Measurements from ENCODE around the gene PANK4. TPM values are rescaled to one million over a fixed set of nuclear protein-coding genes. Genes with fewer than 3 reads are reported as not detected.

PANK4 gene
- total RNA-seq, 1 experiment from 2014 or later: 32.2 TPM

GRCh38 chr1:2555634-2556276 is 29.4 kb upstream of the PANK4 start:
- Histone ChIP-seq H3K18ac (ENCODE audit: insufficient read length, low read depth, low read length) (no peak overlapping the region), H3K23me2 (ENCODE audit: insufficient read length, low read depth, low read length, poor library complexity, severe bottlenecking) (no peaks in the 10 kb centered on the region), H2AFZ (ENCODE audit: low read length) (no peak overlapping the region), H4K8ac (replicated peaks; ENCODE audit: insufficient read length, low read depth, low read length) (no peak overlapping the region), H3K27me3 (ENCODE audit: insufficient read depth, low read length) (no peaks in the 10 kb centered on the region), H3K56ac (ENCODE audit: insufficient read length, low read depth, low read length) (no peak overlapping the region), H3T11ph (ENCODE audit: low read length) (no peak overlapping the region), H3K27ac (ENCODE audit: insufficient read length, low read depth, low read length) (no peak overlapping the region), H3K4me1 (ENCODE audit: insufficient read depth, low read length) (no peaks in the 10 kb centered on the region), H2BK20ac (ENCODE audit: low read depth, low read length, poor library complexity, severe bottlenecking) (no peak overlapping the region), H4K91ac (ENCODE audit: insufficient read length, low read depth, low read length) (no peak overlapping the region), H4K5ac (ENCODE audit: insufficient read length, low read depth, low read length) (no peak overlapping the region), H4K20me1 (ENCODE audit: control insufficient read depth, insufficient read depth, insufficient read length) (no peaks in the 10 kb centered on the region), H3K9ac (ENCODE audit: extremely low read depth, insufficient read length, low read length) (no peak overlapping the region), H2BK12ac (ENCODE audit: insufficient read length, low read depth, low read length) (no peak overlapping the region), H2BK15ac (ENCODE audit: low read depth, low read length) (no peak overlapping the region), H2BK5ac (ENCODE audit: insufficient read length, low read length) (no peak overlapping the region), H3K4ac (ENCODE audit: low read depth, low read length) (no peak overlapping the region), H3K23ac (ENCODE audit: insufficient read length, low read depth, low read length) (no peak overlapping the region), H3K79me1 (ENCODE audit: insufficient read depth, low read depth, low read length, poor library complexity, severe bottlenecking) (no peaks in the 10 kb centered on the region), H3K79me2 (ENCODE audit: insufficient read depth, low read length) (no peaks in the 10 kb centered on the region), H3K14ac (ENCODE audit: insufficient read depth, low read length) (0 out of 2 replicates have a peak overlapping the region, but pooled peaks have one; percentile 9), H3K4me2 (ENCODE audit: insufficient read depth, insufficient read length, low read length) (no peak overlapping the region), H2BK120ac (ENCODE audit: low read depth, low read length, poor library complexity, severe bottlenecking) (no peak overlapping the region), H2AK5ac (ENCODE audit: insufficient read length, low read length) (no peak overlapping the region), H3K9me3 (ENCODE audit: control insufficient read depth, low read depth, low read length) (no peaks in the 10 kb centered on the region)
- Mint-ChIP-seq H3K27ac (no peak overlapping the region; a peak in 1 of 7 replicates), H3K9me3 (no peaks in the 10 kb centered on the region), H3K4me3 (no peak overlapping the region), H3K36me3 (ENCODE audit: insufficient read depth in 1 of 3, low read depth in 3 of 3) (no peaks in the 10 kb centered on the region), H3K27me3 (ENCODE audit: low read depth) (no peaks in the 10 kb centered on the region), H3K4me1 (peaks cover 9 to 10% of the 10 kb centered on the region in 2 experiments)
- no CpG with 5 or more reads among the region's 26 CpGs for WGBS (ENCODE audit: extremely low coverage, insufficient read length, low lambda C conversion rate)
- DNase-seq: no peak
- no peak for TF ChIP-seq CTCF (conservative IDR thresholded peaks at IDR 0.05)
